ENCODE data around the gene AKAP17A. TPM values are rescaled to one million over a fixed set of nuclear protein-coding genes. Genes with fewer than 3 reads are reported as not detected.

Gene AKAP17A
- total RNA-seq, 1 experiment from 2014 or later: 68.1 TPM

GRCh38 chrX:1610736-1611135 is 19.3 kb downstream of the AKAP17A start (continued):
- no peak for TF ChIP-seq AR (CRISPR knock-in tag; IDR thresholded peaks at IDR 0.05)
- TF ChIP-seq FOXK1 (CRISPR knock-in tag; IDR thresholded peaks at IDR 0.05): no peak

GRCh38 chrX:1612641-1613286 is 21.4 kb downstream of the AKAP17A start:
- DNase-seq (ENCODE audit: low spot score) (no peak), ATAC-seq (no peak)
- Mint-ChIP-seq H3K36me3 (no peaks in the 10 kb centered on the region), H3K27ac (no peak overlapping the region), H3K4me1 (peaks cover 7% of the 10 kb centered on the region), H3K9me3 (no peaks in the 10 kb centered on the region), H3K4me3 (no peak overlapping the region), H3K27me3 (ENCODE audit: low read depth) (no peaks in the 10 kb centered on the region)
- TF ChIP-seq ZNF512 (CRISPR knock-in tag; IDR thresholded peaks at IDR 0.05; ENCODE audit: borderline replicate concordance): 0 out of 2 replicates have a peak, but pooled peaks have one; percentile 26
- TF ChIP-seq ATF2 (CRISPR knock-in tag; IDR thresholded peaks at IDR 0.05; ENCODE audit: borderline replicate concordance, low read depth): no peak
- no peak for TF ChIP-seq CBFB (CRISPR knock-in tag; IDR thresholded peaks at IDR 0.05; ENCODE audit: low read depth)
- TF ChIP-seq CREM (CRISPR knock-in tag; IDR thresholded peaks at IDR 0.05): no peak
- CTCF ChIA-PET: no interaction called here
- POLR2A ChIA-PET: no interaction called here

GRCh38 chrX:1614927-1615326 is 23.5 kb downstream of the AKAP17A start, which contains the start of gene ASMT:
Gene ASMT (plus strand): TSS chrX:1615059. CDS start chrX:1615200, 141 bp downstream.
- TF ChIP-seq NFATC4 (CRISPR knock-in tag; IDR thresholded peaks at IDR 0.05) (no peak), MAX (CRISPR knock-in tag; IDR thresholded peaks at IDR 0.05) (0 out of 2 replicates have a peak, but pooled peaks have one; percentile 16)
- ATAC-seq: peak; percentile 80
- Mint-ChIP-seq H3K36me3 (no peaks in the 10 kb centered on the region), H3K27ac (0 out of 2 replicates have a peak within 1 kb of the TSS, but pooled peaks have one; percentile 8), H3K4me1 (peaks cover 13% of the 10 kb centered on the region), H3K27me3 (ENCODE audit: low read depth) (no peaks in the 10 kb centered on the region), H3K9me3 (no peaks in the 10 kb centered on the region), H3K4me3 (no peak within 1 kb of the TSS)
- ChIA-PET CTCF (no interaction called here), POLR2A (no interaction called here)
- peak; percentile 28 for DNase-seq (ENCODE audit: low spot score)

- Mint-ChIP-seq H3K36me3 (no peaks in the 10 kb centered on the region), H3K4me1 (peaks cover 13% of the 10 kb centered on the region), H3K27ac (peak overlapping the region; percentile 68), H3K27me3 (ENCODE audit: low read depth) (no peaks in the 10 kb centered on the region), H3K4me3 (no peak overlapping the region), H3K9me3 (no peaks in the 10 kb centered on the region)
- ChIA-PET POLR2A (no interaction called here), CTCF (no interaction called here)
- TF ChIP-seq E2F4 (CRISPR knock-in tag; IDR thresholded peaks at IDR 0.05; ENCODE audit: borderline replicate concordance, low read depth): no peak
- no peak for TF ChIP-seq ZNF317 (CRISPR knock-in tag; IDR thresholded peaks at IDR 0.05; ENCODE audit: borderline replicate concordance, low read depth)
- no peak for TF ChIP-seq ATF6 (CRISPR knock-in tag; IDR thresholded peaks at IDR 0.05)
- 0 out of 2 replicates have a peak, but pooled peaks have one; percentile 66 for TF ChIP-seq ZNF423 (CRISPR knock-in tag; IDR thresholded peaks at IDR 0.05)
- no peak for TF ChIP-seq ATF3 (CRISPR knock-in tag; conservative IDR thresholded peaks at IDR 0.05)
- DNase-seq (ENCODE audit: low spot score) (peak; percentile 39), ATAC-seq (peak; percentile 65)
Observed at GRCh38 chrX:1618689-1619088, 27.3 kb downstream of the AKAP17A start.
